Skeletal muscle tissue (tissue), 4 donors: ENCODE measurements around the gene ATP6V1F. TPM values are rescaled to one million over a fixed set of nuclear protein-coding genes. Genes with fewer than 3 reads are reported as not detected.

Source experiments
- H3K27ac ChIP-seq: one replicate; pipeline ENCODE4 v1.7.0; 2013; ENCODE audit warnings: mild to moderate bottlenecking, low read depth, low read length, inconsistent platforms
- H3K27me3 ChIP-seq, 3 donors: one replicate each; pipeline ENCODE4 v1.7.0; 2013; ENCODE audit warnings: low read length in 3 of 3; ENCODE audit not compliant: control insufficient read depth in 3 of 3, insufficient read depth in 3 of 3
- H3K36me3 ChIP-seq, 3 donors: one replicate each; pipeline ENCODE4 v1.7.0; 2013; ENCODE audit warnings: low read length in 3 of 3; ENCODE audit not compliant: control insufficient read depth in 3 of 3, insufficient read depth in 3 of 3
- H3K4me1 ChIP-seq, 3 donors: one replicate each; pipeline ENCODE4 v1.7.0; 2013; ENCODE audit warnings: low read length in 3 of 3, mild to moderate bottlenecking in 3 of 3; ENCODE audit not compliant: control insufficient read depth in 3 of 3, insufficient read depth in 3 of 3
- H3K4me3 ChIP-seq, 3 donors: one replicate each; pipeline ENCODE4 v1.7.0; 2013; ENCODE audit warnings: low read length in 3 of 3
- H3K9ac ChIP-seq, 3 donors: one replicate each; pipeline ENCODE4 v1.7.0; 2013; ENCODE audit warnings: low read length in 3 of 3, mild to moderate bottlenecking in 3 of 3, moderate library complexity in 2 of 3, low read depth in 1 of 3
- H3K9me3 ChIP-seq, 3 donors: one replicate each; pipeline ENCODE4 v1.7.0; 2013; ENCODE audit warnings: low read length in 3 of 3; ENCODE audit not compliant: control insufficient read depth in 3 of 3
- total RNA-seq: library from RNA; depleted of rRNA; stranded (reverse); fragments of >200 nt; gene quantifications from one replicate; pipeline ENCODE4 v1.2.3, GENCODE V29; 2014
- donor health status: Osteomylitis.

ATP6V1F gene
- total RNA-seq, 1 donor from 2014 or later, result 66.3 TPM

DNA sequence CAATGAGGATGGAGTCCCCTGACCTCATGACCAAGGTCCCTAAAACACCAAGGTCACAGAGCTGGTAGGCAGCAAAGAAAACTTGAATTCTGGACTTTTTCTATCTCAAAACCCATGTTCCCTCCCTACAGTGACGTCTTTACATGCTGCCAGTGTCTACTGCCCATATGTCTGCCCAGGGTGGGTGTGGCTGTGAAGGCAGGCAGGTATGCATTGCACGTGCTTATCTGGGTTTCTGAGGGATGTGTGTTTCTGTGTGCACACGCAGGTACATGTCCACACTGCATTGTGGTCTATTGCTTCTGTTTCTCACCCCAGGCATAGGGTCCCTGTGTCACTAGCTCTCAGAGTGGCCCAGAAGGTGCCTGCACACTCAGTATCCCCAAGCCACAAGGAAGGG, 13.5 kb downstream of the ATP6V1F start:
- H3K27ac ChIP-seq, result no peak overlapping the region
- H3K36me3 ChIP-seq, result no peaks in the 10 kb centered on the region
- H3K27me3 ChIP-seq, result no peaks in the 10 kb centered on the region
- no peak overlapping the region for H3K9ac ChIP-seq
- H3K4me3 ChIP-seq, result no peak overlapping the region
- no peaks in the 10 kb centered on the region for H3K9me3 ChIP-seq
- H3K4me1 ChIP-seq, result peaks cover 7 to 28% (median 21%) of the 10 kb centered on the region in 3 donors

DNA sequence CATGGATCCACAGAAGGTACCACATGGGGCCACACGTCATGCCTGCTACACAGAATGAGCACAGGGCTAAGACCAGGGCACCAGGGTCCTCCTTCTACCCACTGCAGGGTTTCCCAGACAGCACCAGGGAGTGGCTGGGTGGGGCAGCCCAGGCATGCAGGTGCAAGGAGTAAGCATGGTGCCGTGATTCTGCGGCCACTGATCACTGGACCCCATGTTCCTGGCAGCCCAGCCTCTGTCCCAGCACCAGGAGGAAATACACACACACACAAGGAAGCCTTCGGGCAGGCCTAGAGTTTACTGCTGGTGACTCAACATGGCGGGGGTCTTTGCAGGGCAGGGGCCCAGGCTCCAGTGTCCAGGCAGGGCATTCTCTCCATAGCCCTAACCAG, 13.9 kb downstream of the ATP6V1F start:
- Histone ChIP-seq H3K36me3 (no peaks in the 10 kb centered on the region), H3K27me3 (no peaks in the 10 kb centered on the region), H3K9me3 (no peaks in the 10 kb centered on the region), H3K4me1 (peaks cover 7 to 26% (median 21%) of the 10 kb centered on the region in 3 donors), H3K9ac (no peak overlapping the region), H3K4me3 (no peak overlapping the region), H3K27ac (no peak overlapping the region)

DNA sequence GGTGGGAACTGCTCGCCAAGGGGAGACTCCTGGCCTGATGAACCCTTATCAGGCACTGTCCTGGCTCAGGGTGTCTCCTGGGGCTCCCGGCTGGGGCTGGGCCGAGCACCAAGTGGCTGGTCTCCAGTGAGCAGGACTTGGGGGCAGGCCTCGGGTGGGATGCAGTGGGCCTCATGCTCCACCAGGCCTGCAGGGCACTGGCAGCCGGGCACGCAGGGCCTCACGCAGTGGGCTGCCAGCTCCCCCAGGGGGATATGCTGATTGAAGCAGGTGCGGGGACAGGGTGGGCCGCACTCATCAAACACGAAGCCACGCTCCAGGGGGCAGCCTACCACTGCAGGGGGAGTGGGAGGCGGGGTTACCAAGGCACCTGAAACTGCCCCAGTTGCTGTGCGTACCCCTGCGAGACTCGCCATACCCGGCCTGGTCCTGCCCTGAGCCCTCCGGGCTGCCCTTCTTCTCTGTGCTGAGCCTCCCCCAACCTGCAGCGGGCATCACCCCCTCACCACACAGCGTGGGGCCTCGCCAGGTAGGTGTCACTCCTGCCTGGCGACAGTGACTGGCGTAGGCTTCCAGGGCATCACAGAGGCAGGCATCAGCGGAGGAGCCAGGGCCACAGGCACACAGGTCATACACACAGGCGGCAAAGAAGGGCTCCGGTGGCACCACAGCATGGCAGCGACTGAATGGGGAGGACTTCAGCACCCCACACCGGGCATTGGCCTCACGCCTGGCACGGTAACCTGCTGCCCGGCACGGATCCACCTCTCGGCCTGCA, 14.5 kb downstream of the ATP6V1F start:
- Histone ChIP-seq H3K27ac (no peak overlapping the region), H3K27me3 (no peaks in the 10 kb centered on the region), H3K9me3 (no peaks in the 10 kb centered on the region), H3K4me1 (peaks cover 7 to 23% (median 21%) of the 10 kb centered on the region in 3 donors), H3K9ac (no peak overlapping the region), H3K4me3 (no peak overlapping the region), H3K36me3 (no peaks in the 10 kb centered on the region)

DNA sequence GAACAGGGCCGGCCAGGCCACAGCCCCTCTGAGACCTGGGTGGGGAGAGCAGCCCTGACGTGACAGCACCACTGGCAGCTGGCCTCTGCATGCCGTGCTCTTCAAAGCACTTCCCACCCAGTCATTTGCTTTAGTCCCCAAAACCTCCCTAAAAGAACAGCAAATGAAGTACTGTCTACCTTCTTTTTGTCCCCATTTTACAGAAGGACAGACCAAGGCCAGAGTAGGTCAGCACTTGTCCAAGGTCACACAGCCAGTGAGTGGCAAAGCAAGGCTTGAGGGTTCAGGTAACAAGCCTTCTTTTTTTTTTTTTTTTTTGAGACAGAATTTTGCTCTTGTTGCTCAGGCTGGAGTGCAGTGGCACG, 15.1 kb downstream of the ATP6V1F start:
- Histone ChIP-seq H3K27ac (no peak overlapping the region), H3K9me3 (no peaks in the 10 kb centered on the region), H3K4me1 (peaks cover 7 to 23% (median 21%) of the 10 kb centered on the region in 3 donors), H3K27me3 (no peaks in the 10 kb centered on the region), H3K36me3 (no peaks in the 10 kb centered on the region), H3K4me3 (no peak overlapping the region), H3K9ac (no peak overlapping the region)

DNA sequence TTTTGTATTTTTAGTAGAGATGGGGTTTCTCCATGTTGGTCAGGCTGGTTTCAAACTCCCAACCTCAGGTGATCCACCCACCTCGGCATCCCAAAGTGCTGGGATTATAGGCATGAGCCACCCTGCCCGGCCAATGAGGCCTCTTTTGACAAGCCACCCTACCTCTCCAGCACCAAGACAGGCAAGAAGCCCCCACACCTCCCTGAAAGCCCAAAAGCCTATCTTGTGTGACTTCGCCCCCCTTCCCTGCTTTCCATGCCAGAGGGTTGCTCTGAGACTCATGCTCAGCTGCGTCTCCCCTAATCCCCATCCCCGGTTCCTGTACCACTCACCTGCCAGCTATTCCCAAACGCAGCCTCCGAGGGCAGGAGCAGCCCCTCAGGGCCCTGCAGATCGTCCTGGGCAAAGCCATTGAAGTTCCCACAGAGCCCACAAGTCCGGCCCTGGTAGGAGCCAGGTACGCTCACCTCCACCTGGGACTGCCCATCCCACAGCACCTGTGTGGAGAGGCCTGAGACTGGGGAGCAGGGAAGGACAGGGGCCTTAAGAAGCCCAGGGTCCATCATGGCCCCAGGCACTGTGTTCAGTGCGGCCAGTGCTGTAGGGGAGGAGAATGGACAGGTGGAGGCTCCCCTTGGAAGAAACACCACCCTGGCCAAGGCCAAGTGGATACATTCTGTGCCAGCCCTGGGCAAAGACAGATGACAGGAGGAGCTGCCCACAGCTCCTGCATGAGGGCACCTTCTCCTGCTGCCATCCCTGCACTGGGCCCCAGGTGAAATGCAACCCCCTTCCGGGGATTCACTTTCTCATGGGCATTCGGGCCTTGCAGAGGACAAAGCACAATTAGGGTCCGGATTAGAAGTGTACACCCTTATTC, 15.8 kb downstream of the ATP6V1F start:
- Histone ChIP-seq H3K9me3 (no peaks in the 10 kb centered on the region), H3K4me1 (peaks cover 7 to 23% (median 21%) of the 10 kb centered on the region in 3 donors), H3K36me3 (no peaks in the 10 kb centered on the region), H3K4me3 (no peak overlapping the region), H3K9ac (no peak overlapping the region), H3K27me3 (no peaks in the 10 kb centered on the region), H3K27ac (no peak overlapping the region)

DNA sequence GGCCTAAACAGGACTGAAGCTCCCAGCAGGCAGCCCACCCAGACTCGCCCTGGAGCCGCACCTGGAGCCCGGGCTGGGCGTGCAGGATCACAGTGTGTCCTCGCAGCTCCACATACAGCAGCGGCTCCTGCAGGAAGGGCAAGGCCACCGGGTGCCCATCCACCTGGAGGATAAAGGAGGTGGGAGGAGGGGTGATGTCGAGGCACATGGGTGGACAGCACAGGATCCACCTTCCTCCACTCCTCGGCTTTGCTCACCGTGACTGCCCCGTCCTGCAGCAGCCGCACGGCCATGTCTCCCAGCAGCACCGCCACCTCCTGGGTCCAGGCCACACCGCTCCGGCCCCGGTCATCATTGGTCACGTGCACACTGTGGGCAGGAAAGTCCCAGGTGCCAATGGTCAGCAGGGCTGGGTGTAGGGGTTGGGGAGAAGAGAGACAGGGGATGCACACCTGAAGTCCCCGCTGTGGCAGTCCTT, 16.8 kb downstream of the ATP6V1F start:
- Histone ChIP-seq H3K4me3 (no peak overlapping the region), H3K9me3 (no peaks in the 10 kb centered on the region), H3K27me3 (no peaks in the 10 kb centered on the region), H3K9ac (no peak overlapping the region), H3K27ac (no peak overlapping the region), H3K4me1 (peaks cover 7 to 18% (median 17%) of the 10 kb centered on the region in 3 donors), H3K36me3 (no peaks in the 10 kb centered on the region)

DNA sequence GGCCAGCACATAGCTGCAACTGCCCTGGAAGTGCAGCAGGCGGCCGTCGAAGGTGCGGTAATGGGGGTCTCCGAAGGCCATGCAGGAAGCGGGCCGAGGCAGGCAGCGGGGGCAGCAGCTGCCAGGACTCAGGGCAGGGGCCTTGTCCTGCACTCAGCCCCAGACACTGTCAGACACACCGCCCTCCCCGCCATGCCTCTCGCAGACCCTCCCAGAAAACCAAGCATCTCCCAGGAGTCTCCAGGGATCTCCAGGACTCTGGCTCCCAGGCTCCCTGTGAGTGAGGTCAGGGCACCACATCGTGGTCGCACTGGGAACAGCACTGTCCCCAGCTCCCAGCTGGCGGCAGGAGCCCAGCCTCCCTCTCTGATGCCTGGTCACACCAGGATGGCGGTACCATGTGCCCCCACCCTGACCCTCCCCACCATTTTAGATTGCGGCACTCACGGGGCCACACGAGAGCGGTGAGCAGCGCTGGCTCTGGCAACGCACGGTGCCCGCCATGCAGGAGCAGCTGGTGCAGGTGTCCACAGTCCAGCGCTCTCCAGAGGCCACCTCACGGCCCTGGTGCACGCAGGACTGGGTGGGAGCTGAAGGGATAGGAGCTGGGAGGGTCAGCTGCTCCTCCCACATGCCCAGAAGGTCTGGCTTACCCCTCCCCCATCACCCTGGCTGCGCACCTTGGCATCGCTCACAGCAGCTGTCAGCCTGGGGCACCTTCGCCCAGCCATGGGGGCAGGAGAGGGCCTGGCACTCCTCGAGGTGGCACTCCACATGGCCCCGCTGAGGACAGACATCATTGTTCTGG, 17.5 kb downstream of the ATP6V1F start:
- H3K4me3 ChIP-seq, result peak overlapping the region in 2 of 3 donors; percentile 31 to 35
- peaks cover 0 to 4% (median 3%) of the 10 kb centered on the region in 3 donors for H3K27me3 ChIP-seq
- peak overlapping the region in 2 of 3 donors; percentile 33 to 45 for H3K9ac ChIP-seq
- no peaks in the 10 kb centered on the region for H3K9me3 ChIP-seq
- H3K4me1 ChIP-seq, result peaks cover 7 to 16% (median 14%) of the 10 kb centered on the region in 3 donors
- no peak overlapping the region for H3K27ac ChIP-seq
- H3K36me3 ChIP-seq, result no peaks in the 10 kb centered on the region

DNA sequence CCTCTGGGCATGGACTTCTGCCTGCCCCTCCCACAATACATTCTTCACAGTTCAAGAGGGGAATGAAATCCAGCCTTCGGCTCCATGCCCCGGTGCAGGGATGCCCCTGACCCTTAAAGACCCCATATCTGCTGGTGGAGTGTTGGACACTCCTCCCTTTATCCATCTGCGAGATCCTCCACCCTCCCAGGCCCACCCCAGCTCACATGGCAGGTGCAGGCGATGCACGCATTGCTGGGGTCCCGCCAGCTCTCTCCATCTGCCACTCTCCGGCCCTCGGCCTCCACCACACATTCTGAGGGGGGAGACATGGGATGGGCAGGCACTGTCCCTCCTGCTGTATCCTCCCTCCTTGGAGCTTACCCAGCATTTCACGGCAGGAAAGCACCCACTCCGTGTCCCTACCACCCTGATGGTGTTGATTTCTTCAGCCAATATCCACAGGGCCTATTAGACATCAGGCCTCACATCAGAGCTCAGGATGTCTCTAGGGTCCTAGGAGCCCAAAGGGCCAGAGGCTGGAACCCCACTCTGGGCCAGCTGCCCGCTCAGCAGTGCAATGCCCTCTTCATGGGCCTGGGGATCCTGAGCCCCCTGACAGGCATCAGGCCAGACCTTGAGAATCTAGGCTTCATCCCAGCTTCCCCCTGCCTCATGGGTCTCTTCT, 18.3 kb downstream of the ATP6V1F start:
- H3K9ac ChIP-seq, result peak overlapping the region in 1 of 3 donors; percentile 3
- no peaks in the 10 kb centered on the region for H3K36me3 ChIP-seq
- H3K27ac ChIP-seq, result no peak overlapping the region
- peaks cover 0 to 10% (median 4%) of the 10 kb centered on the region in 3 donors for H3K27me3 ChIP-seq
- no peak overlapping the region for H3K4me3 ChIP-seq
- peaks cover 7 to 16% (median 14%) of the 10 kb centered on the region in 3 donors for H3K4me1 ChIP-seq
- no peaks in the 10 kb centered on the region for H3K9me3 ChIP-seq

DNA sequence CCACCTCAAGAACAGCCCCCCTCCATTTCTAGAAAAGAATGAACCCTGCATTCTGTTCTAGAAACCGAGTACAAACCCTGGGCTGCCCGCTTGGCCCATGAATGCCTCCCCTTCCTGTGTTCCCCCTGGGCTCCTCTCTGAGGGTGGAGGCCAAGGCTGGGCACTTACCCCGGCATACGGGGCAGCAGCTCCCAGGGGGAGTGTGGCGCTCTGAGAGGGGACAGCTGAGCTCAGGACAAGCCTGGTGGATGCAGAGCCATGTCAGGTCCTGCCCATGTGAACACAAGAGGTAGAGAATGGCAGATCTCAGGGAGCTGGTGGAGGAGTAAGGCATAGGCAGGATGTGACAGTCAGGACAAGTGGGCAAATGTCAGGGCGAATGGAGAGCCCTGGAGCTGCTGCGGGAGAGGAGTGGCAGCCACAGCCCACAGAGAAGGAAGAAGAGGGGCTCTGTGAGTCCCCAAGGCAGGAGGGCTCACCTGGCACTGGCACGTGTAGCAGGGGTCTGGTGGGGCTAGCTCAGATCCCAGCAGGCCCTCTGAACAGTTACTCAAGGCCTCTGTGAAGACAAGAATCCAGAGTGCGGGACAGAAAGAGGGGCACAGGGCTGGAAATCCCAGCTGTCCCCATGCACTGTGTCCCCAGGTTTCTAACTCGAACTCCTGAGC, 18.9 kb downstream of the ATP6V1F start:
- Histone ChIP-seq H3K4me1 (peaks cover 7 to 16% (median 14%) of the 10 kb centered on the region in 3 donors), H3K9ac (peak overlapping the region in 1 of 3 donors; percentile 33), H3K27me3 (peaks cover 0 to 10% (median 4%) of the 10 kb centered on the region in 3 donors), H3K27ac (no peak overlapping the region), H3K36me3 (no peaks in the 10 kb centered on the region), H3K4me3 (no peak overlapping the region), H3K9me3 (no peaks in the 10 kb centered on the region)
